ENCODE measurements around the gene OSTC. TPM values are rescaled to one million over a fixed set of nuclear protein-coding genes. Genes with fewer than 3 reads are reported as not detected.

The OSTC gene
- total and polyA plus RNA-seq, 2 of the 13 experiments (the other 11 are each of a cell fraction or from before 2014, with no cell fraction given): 208 to 380 TPM

DNA sequence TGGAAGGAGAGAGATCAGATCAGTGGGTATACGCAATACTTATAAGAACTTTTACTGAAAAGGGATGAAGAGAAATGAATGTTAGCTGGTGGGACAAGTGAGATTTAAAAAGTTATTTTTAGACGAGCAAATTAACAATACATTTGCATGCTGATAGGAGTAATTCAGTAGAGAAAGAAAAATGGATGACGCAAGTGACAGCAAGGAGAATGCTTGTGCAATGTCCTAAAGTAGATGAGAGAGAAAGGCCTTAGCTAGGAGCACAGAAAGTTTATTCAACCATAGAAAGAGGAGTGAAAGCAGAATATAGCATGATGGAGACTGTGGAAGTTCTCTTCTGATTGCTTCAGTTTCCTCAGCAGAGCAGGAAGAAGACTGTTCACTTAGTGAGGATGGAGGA is 45.8 kb downstream of the OSTC start:
- H3K4me2 ChIP-seq (ENCODE audit: low read depth, low read length): no peak overlapping the region
- H3K9ac ChIP-seq (ENCODE audit: insufficient read depth, low read depth, low read length): no peak overlapping the region
- WGBS (ENCODE audit: low lambda C conversion rate): 64% methylated on average over 3 of the region's 3 CpGs
- no peak for FAIRE-seq
- POLR2A ChIA-PET: no interaction called here
- no peaks in the 10 kb centered on the region for H3K36me3 ChIP-seq (replicated peaks in 1 of 2; ENCODE audit: control insufficient read depth in 1 of 2, insufficient read depth in 2 of 2, low read length in 2 of 2)
- no peak for TF ChIP-seq XBP1 (CRISPR knock-in tag; IDR thresholded peaks at IDR 0.05)
- TF ChIP-seq ZEB1 (IDR thresholded peaks at IDR 0.05; ENCODE audit: insufficient replicate concordance, low read depth): no peak
- no peak for TF ChIP-seq KDM3A (CRISPR knock-in tag; IDR thresholded peaks at IDR 0.05; ENCODE audit: low read depth)
- TF ChIP-seq ELF3 (CRISPR knock-in tag; IDR thresholded peaks at IDR 0.05): no peak
- no peak for TF ChIP-seq SRSF9 (IDR thresholded peaks at IDR 0.05; ENCODE audit: borderline replicate concordance, insufficient read depth, low read depth, low read length, poor library complexity, severe bottlenecking)
- in situ Hi-C loops (cut with HindIII; ENCODE audit: extremely low pct_ligation_motif_present, low pct_unique_long_range_greater_than_20kb) (loop anchor here (25.0 kb wide), 1 partner anchor 716 kb away; no protein-coding TSS in a partner anchor), intact Hi-C loops (cut with micrococcal nuclease; ENCODE audit: unreplicated experiment) (no loop called here)
- CTCF ChIA-PET (ENCODE audit: low intra/inter-chr PET ratio, low total read pairs): no interaction called here
- H3K27ac ChIP-seq (ENCODE audit: extremely low read length, insufficient read depth, low read length): no peak overlapping the region
- no peaks in the 10 kb centered on the region for H4K20me1 ChIP-seq (ENCODE audit: insufficient read depth, low read length)
- ATAC-seq: no peak
- H3K4me1 ChIP-seq (ENCODE audit: insufficient read depth, low read length): 0 out of 2 replicates have a peak, but pooled peaks cover 5% of the 10 kb centered on the region
- H3K4me3 ChIP-seq (replicated peaks in 1 of 3; ENCODE audit: insufficient read depth in 1 of 3, low read depth in 2 of 3, low read length in 3 of 3): no peak overlapping the region
- no peaks in the 10 kb centered on the region for H3K79me2 ChIP-seq (ENCODE audit: insufficient read depth, low read length)
- no peaks in the 10 kb centered on the region for H3K27me3 ChIP-seq (ENCODE audit: control insufficient read depth in 1 of 2, insufficient read depth in 2 of 2, low read length in 2 of 2)
- no TSS peak for BruUV-seq (replicated peaks)
- no peak overlapping the region for H2AFZ ChIP-seq (ENCODE audit: low read length)
- no peak for DNase-seq (ENCODE audit: low spot score)
- H3K9me3 ChIP-seq (ENCODE audit: low read length): no peaks in the 10 kb centered on the region

DNA sequence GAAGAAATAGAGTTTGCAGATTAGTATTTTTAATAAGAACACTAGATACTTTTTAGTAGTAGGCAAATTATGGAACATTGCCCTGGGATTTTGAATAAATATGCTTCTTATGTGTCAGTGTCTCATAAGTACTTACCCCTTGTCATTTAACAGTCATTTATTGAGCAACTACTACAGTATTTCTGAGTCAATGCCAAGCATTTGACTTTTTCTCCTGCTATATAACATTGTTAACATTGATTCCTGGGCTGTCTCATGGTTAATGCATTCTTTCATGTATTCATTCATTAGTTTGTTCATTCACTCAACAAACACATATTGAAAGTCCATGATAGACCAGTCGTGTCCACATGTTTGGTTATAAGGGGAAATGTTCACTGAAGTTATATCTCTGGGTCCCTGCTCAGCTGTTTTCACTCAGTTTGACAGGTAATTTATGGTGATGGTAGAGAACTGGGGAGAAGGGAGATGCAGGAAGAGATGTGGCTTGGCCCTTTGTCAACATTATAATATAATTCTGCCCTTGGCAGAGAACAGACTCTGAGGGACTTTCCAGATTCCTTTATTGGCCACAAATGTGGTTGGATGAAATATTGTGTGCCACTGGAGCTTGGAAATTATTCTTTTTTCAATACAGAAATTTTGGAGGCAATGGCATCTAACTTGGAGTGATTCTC is 49.8 kb downstream of the OSTC start:
- DNase-seq (ENCODE audit: low spot score) (no peak), ATAC-seq (no peak), FAIRE-seq (no peak)
- POLR2A ChIA-PET: no interaction called here
- Histone ChIP-seq H4K20me1 (ENCODE audit: insufficient read depth, low read length) (no peaks in the 10 kb centered on the region), H3K4me3 (replicated peaks in 1 of 3; ENCODE audit: insufficient read depth in 1 of 3, low read depth in 2 of 3, low read length in 3 of 3) (no peak overlapping the region), H3K27me3 (ENCODE audit: control insufficient read depth in 1 of 2, insufficient read depth in 2 of 2, low read length in 2 of 2) (no peaks in the 10 kb centered on the region), H3K79me2 (ENCODE audit: insufficient read depth, low read length) (no peaks in the 10 kb centered on the region), H3K9ac (ENCODE audit: insufficient read depth, low read depth, low read length) (no peak overlapping the region), H3K36me3 (replicated peaks in 1 of 2; ENCODE audit: control insufficient read depth in 1 of 2, insufficient read depth in 2 of 2, low read length in 2 of 2) (no peaks in the 10 kb centered on the region), H3K9me3 (ENCODE audit: low read length) (no peaks in the 10 kb centered on the region), H3K4me2 (ENCODE audit: low read depth, low read length) (no peak overlapping the region), H3K27ac (ENCODE audit: extremely low read length, insufficient read depth, low read length) (no peak overlapping the region), H3K4me1 (ENCODE audit: insufficient read depth, low read length) (no peaks in the 10 kb centered on the region), H2AFZ (ENCODE audit: low read length) (no peak overlapping the region)
- TF ChIP-seq NFIB (CRISPR knock-in tag; IDR thresholded peaks at IDR 0.05; ENCODE audit: borderline replicate concordance) (no peak), NR2C2 (CRISPR knock-in tag; IDR thresholded peaks at IDR 0.05; ENCODE audit: borderline replicate concordance) (no peak), ZNF235 (CRISPR knock-in tag; IDR thresholded peaks at IDR 0.05; ENCODE audit: borderline replicate concordance) (no peak), CEBPG (CRISPR knock-in tag; IDR thresholded peaks at IDR 0.05) (no peak), ZNF775 (CRISPR knock-in tag; IDR thresholded peaks at IDR 0.05; ENCODE audit: borderline replicate concordance) (no peak)
- TF ChIP-seq, protein P1, sequence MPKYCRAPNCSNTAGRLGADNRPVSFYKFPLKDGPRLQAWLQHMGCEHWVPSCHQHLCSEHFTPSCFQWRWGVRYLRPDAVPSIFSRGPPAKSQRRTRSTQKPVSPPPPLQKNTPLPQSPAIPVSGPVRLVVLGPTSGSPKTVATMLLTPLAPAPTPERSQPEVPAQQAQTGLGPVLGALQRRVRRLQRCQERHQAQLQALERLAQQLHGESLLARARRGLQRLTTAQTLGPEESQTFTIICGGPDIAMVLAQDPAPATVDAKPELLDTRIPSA (CRISPR knock-in tag; IDR thresholded peaks at IDR 0.05; ENCODE audit: borderline replicate concordance): no peak
- TF ChIP-seq, protein P2, sequence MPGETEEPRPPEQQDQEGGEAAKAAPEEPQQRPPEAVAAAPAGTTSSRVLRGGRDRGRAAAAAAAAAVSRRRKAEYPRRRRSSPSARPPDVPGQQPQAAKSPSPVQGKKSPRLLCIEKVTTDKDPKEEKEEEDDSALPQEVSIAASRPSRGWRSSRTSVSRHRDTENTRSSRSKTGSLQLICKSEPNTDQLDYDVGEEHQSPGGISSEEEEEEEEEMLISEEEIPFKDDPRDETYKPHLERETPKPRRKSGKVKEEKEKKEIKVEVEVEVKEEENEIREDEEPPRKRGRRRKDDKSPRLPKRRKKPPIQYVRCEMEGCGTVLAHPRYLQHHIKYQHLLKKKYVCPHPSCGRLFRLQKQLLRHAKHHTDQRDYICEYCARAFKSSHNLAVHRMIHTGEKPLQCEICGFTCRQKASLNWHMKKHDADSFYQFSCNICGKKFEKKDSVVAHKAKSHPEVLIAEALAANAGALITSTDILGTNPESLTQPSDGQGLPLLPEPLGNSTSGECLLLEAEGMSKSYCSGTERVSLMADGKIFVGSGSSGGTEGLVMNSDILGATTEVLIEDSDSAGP (CRISPR knock-in tag; IDR thresholded peaks at IDR 0.05; ENCODE audit: borderline replicate concordance): no peak
- BruUV-seq (replicated peaks): no TSS peak
- WGBS (ENCODE audit: low lambda C conversion rate): 11% methylated on average over 1 of the region's 1 CpG
- in situ Hi-C loops (cut with HindIII; ENCODE audit: extremely low pct_ligation_motif_present, low pct_unique_long_range_greater_than_20kb) (no loop called here), intact Hi-C loops (cut with micrococcal nuclease; ENCODE audit: unreplicated experiment) (no loop called here)
- CTCF ChIA-PET (ENCODE audit: low intra/inter-chr PET ratio, low total read pairs): no interaction called here

Measured in HepG2 (cell line).